ENCODE results near the gene ABCF1.

Gene ABCF1

DNA sequence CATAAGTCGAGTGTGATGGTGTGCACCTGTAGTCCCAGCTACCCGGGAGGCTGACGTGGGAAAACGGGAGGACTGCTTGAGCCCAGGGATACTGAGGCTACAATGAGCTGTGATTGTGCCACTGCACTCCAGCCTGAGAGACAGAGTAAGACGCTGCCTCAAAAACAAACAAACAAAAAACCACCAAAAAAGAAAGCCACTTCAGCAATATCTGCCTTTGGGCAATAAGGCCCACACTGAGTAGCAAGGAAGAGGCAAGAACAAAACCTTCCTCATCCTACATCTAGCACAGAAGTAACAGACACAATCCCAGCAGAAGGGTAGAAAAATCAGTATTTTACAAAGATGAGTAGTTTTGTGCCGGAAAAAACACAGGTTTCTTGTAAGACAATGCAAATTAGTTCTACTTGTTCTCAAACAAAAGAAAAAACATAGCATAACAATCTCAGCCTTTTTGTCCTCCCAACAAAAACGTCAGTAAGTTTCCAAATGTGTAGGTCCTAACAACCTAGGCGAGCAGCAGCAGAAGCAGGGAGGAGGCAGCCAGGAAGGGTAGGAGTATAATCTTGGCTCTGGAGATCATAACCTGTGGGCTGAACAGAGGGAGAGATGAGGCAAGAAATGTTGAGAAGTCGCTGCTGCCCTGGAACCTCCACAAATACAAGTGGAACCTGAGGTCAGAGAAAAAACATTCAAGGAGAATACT lies 40.1 kb downstream of the ABCF1 start:
- TF ChIP-seq, protein P1, sequence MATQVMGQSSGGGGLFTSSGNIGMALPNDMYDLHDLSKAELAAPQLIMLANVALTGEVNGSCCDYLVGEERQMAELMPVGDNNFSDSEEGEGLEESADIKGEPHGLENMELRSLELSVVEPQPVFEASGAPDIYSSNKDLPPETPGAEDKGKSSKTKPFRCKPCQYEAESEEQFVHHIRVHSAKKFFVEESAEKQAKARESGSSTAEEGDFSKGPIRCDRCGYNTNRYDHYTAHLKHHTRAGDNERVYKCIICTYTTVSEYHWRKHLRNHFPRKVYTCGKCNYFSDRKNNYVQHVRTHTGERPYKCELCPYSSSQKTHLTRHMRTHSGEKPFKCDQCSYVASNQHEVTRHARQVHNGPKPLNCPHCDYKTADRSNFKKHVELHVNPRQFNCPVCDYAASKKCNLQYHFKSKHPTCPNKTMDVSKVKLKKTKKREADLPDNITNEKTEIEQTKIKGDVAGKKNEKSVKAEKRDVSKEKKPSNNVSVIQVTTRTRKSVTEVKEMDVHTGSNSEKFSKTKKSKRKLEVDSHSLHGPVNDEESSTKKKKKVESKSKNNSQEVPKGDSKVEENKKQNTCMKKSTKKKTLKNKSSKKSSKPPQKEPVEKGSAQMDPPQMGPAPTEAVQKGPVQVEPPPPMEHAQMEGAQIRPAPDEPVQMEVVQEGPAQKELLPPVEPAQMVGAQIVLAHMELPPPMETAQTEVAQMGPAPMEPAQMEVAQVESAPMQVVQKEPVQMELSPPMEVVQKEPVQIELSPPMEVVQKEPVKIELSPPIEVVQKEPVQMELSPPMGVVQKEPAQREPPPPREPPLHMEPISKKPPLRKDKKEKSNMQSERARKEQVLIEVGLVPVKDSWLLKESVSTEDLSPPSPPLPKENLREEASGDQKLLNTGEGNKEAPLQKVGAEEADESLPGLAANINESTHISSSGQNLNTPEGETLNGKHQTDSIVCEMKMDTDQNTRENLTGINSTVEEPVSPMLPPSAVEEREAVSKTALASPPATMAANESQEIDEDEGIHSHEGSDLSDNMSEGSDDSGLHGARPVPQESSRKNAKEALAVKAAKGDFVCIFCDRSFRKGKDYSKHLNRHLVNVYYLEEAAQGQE (IDR thresholded peaks at IDR 0.05; ENCODE audit: low read depth), result no peak
- TF ChIP-seq EGR1 (IDR thresholded peaks at IDR 0.05), result no peak
- TF ChIP-seq, protein P2, sequence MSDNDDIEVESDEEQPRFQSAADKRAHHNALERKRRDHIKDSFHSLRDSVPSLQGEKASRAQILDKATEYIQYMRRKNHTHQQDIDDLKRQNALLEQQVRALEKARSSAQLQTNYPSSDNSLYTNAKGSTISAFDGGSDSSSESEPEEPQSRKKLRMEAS (IDR thresholded peaks at IDR 0.05), result no peak
- no peak for TF ChIP-seq CREB1 (IDR thresholded peaks at IDR 0.05; ENCODE audit: low read depth)
- TF ChIP-seq YY1 (IDR thresholded peaks at IDR 0.05; ENCODE audit: low read depth), result no peak
- no peak for TF ChIP-seq TEAD4 (IDR thresholded peaks at IDR 0.05)
- TF ChIP-seq TAF1 (IDR thresholded peaks at IDR 0.05; ENCODE audit: low read depth), result no peak
- TF ChIP-seq, protein P3, sequence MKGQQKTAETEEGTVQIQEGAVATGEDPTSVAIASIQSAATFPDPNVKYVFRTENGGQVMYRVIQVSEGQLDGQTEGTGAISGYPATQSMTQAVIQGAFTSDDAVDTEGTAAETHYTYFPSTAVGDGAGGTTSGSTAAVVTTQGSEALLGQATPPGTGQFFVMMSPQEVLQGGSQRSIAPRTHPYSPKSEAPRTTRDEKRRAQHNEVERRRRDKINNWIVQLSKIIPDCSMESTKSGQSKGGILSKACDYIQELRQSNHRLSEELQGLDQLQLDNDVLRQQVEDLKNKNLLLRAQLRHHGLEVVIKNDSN (IDR thresholded peaks at IDR 0.05), result no peak
- no peak for TF ChIP-seq RAD21 (IDR thresholded peaks at IDR 0.05; ENCODE audit: low read depth)
- no peak for TF ChIP-seq EP300 (IDR thresholded peaks at IDR 0.05; ENCODE audit: borderline replicate concordance)
- TF ChIP-seq ZBTB7A (IDR thresholded peaks at IDR 0.05; ENCODE audit: low read depth), result no peak
- TF ChIP-seq CEBPB (IDR thresholded peaks at IDR 0.05), result no peak
- TF ChIP-seq FOXM1 (IDR thresholded peaks at IDR 0.05; ENCODE audit: borderline replicate concordance, low read depth), result no peak
- no peak for TF ChIP-seq NFIC (IDR thresholded peaks at IDR 0.05)
- TF ChIP-seq TCF12 (IDR thresholded peaks at IDR 0.05; ENCODE audit: low read depth), result no peak

DNA sequence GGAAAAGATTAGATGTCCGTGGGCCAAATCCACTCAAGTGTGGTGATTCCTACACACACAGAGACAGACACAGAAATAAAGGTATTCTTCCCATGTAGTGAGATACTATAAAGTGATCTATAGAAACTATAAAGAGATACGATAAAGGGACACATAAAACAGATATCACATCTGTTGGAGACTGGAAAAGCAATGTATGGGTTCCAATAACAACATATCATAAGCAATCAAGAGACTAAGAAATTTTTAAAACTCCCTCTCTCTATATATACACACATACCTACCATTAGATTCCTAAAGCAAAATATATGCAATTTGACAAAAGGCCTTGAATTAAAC lies 40.6 kb downstream of the ABCF1 start:
- TF ChIP-seq, protein P1 (IDR thresholded peaks at IDR 0.05; ENCODE audit: low read depth), result no peak
- no peak for TF ChIP-seq EP300 (IDR thresholded peaks at IDR 0.05; ENCODE audit: borderline replicate concordance)
- TF ChIP-seq ZBTB7A (IDR thresholded peaks at IDR 0.05; ENCODE audit: low read depth), result no peak
- TF ChIP-seq, protein P2 (IDR thresholded peaks at IDR 0.05), result no peak

DNA sequence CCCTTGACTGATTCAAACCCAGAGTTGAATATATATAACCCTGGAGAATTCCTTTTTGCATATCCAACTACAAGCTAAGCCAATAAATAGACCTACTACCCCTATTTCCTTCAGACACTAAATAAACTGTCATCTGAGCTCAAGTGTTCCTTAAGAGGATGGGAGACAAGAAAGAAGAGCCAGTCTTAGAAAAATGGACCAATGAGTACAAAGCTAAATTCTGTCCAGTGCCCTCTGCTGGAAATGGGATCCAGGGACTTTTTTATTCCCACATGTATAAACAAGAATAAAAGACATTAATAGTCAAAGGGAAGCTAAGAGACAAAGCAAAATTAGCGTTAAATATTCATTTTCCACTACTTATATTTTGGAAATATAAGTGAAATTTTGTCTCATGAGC lies 41.0 kb downstream of the ABCF1 start:
- TF ChIP-seq EGR1 (IDR thresholded peaks at IDR 0.05) (no peak), TCF12 (IDR thresholded peaks at IDR 0.05; ENCODE audit: low read depth) (no peak), TEAD4 (IDR thresholded peaks at IDR 0.05) (no peak), CREB1 (IDR thresholded peaks at IDR 0.05; ENCODE audit: low read depth) (no peak), FOXM1 (IDR thresholded peaks at IDR 0.05; ENCODE audit: borderline replicate concordance, low read depth) (no peak), NFIC (IDR thresholded peaks at IDR 0.05) (no peak), YY1 (IDR thresholded peaks at IDR 0.05; ENCODE audit: low read depth) (no peak), CEBPB (IDR thresholded peaks at IDR 0.05) (no peak)
- TF ChIP-seq, protein P2 (IDR thresholded peaks at IDR 0.05), result no peak
- TF ChIP-seq, protein P3 (IDR thresholded peaks at IDR 0.05), result no peak
- TF ChIP-seq, protein P1 (IDR thresholded peaks at IDR 0.05; ENCODE audit: low read depth), result no peak

DNA sequence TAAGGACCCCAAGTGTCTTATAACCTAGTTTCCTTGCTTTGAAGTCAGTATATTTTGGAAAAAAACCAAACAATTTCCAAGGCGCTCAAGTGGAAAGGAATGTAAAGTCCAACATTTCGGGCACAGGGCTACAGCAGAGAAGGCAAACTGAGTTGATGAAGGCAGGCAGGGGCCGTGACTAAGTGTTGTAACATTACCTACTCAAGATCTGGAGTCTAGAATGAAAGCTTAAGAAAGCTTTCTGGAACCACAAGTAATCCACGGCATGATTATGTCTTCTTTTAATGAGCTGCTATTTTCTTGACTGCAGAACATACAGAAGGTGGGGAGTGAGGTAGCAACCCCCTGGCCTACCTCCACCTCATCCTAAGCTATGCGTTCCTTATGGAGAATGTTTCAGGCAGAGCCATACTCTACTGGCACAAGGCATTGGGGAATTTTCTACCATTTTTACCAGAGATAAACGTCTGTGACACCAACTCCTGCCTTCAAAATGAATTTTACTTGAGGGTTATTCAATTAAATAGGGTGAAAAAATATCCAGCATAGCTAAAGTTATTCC lies 41.5 kb downstream of the ABCF1 start:
- TF ChIP-seq EP300 (IDR thresholded peaks at IDR 0.05; ENCODE audit: borderline replicate concordance), result no peak
- no peak for TF ChIP-seq RAD21 (IDR thresholded peaks at IDR 0.05; ENCODE audit: low read depth)
- peak; percentile 63; the same call in 1 of the 2 replicates for TF ChIP-seq TEAD4 (IDR thresholded peaks at IDR 0.05)

All from Ishikawa (cell line).